Myocyte (in vitro differentiated cells): ENCODE results near the gene DQX1. TPM values are rescaled to one million over a fixed set of nuclear protein-coding genes. Genes with fewer than 3 reads are reported as not detected.
"Not testable (repeated sequence)": the region's sequence is repeated elsewhere in the genome, so short reads cannot be mapped to it uniquely, and the experiment has no call there.

Source experiments
- DNase-seq: peaks from one replicate; pipeline ENCODE4 v3.0.0-alpha.2; 2012; ENCODE audit warnings: low read depth
- total RNA-seq: library from RNA; depleted of rRNA; stranded (reverse); fragments of >200 nt; gene quantifications from 2 replicates; pipeline ENCODE4 v1.2.3, GENCODE V29; 2014

The DQX1 gene
- total RNA-seq, 1 donor from 2014 or later, result not detected

DNA sequence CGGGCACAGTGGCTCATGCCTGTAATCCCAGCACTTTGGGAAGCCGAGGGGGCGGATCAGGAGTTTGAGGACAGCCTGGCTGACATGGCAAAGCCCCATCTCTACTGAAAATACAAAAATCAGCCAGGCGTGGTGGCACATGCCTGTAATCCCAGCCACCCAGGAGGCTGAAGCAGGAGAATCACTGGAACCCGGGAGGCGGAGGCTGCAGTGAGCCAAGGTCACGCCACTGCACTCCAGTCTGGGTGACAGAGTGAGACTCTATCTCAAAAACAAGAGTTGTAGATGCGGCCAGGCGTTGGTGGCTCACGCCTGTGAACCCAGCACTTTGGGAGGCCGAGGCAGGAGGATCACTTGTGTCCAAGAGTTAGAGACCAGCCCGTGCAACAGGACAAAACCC is 55.3 kb downstream of the DQX1 start:
- DNase-seq, result not testable (repeated sequence)

Other genes with a start within 250 kb of the DQX1 start
- gene SLC4A5, start 182.8 kb downstream of the DQX1 start, total RNA-seq, result 0.43 and 2.0 TPM in 2 replicates
- gene DCTN1, start 145.9 kb downstream of the DQX1 start, total RNA-seq, result 121 and 123 TPM in 2 replicates
- gene C2orf81, start 104.6 kb downstream of the DQX1 start, total RNA-seq, result 0.26 and 1.4 TPM in 2 replicates
- gene WDR54, start 104.5 kb downstream of the DQX1 start, total RNA-seq, result 7.8 TPM in 2 replicates
- 43.3 and 56.6 TPM in 2 replicates for gene RTKN, start 84.3 kb downstream of the DQX1 start, total RNA-seq
- gene INO80B, start 71.1 kb downstream of the DQX1 start, total RNA-seq, result 20.0 and 30.8 TPM in 2 replicates
- gene WBP1, start 67.8 kb downstream of the DQX1 start, total RNA-seq, result 68.4 and 75.4 TPM in 2 replicates
- 56.1 and 67.0 TPM in 2 replicates for gene MOGS, start 60.8 kb downstream of the DQX1 start, total RNA-seq
- 19.7 and 21.6 TPM in 2 replicates for gene MRPL53, start 53.6 kb downstream of the DQX1 start, total RNA-seq
- 10.6 and 13.3 TPM in 2 replicates for gene CCDC142, start 43.2 kb downstream of the DQX1 start, total RNA-seq
- gene TTC31, start 43.1 kb downstream of the DQX1 start, total RNA-seq, result 16.3 and 18.9 TPM in 2 replicates
- gene LBX2, start 26.6 kb downstream of the DQX1 start, total RNA-seq, result 0.68 and 1.5 TPM in 2 replicates
- gene PCGF1, start 18.5 kb downstream of the DQX1 start, total RNA-seq, result 31.3 and 33.9 TPM in 2 replicates
- gene TLX2, start 11.8 kb downstream of the DQX1 start, total RNA-seq, result 0.13 TPM in 1 of 2 replicates, not detected in the other
- gene AUP1, start 3.5 kb upstream of the DQX1 start, total RNA-seq, result 111 and 125 TPM in 2 replicates
- gene HTRA2, start 3.7 kb upstream of the DQX1 start, total RNA-seq, result 33.8 and 41.9 TPM in 2 replicates
- gene LOXL3, start 27.7 kb upstream of the DQX1 start, total RNA-seq, result 3.4 and 5.7 TPM in 2 replicates
- 9.5 and 10.5 TPM in 2 replicates for gene DOK1, start 28.5 kb upstream of the DQX1 start, total RNA-seq
- 0.16 TPM in 1 of 2 replicates, not detected in the other for gene M1AP, start 122.1 kb upstream of the DQX1 start, total RNA-seq
- 4.3 and 4.4 TPM in 2 replicates for gene SEMA4F, start 128.0 kb upstream of the DQX1 start, total RNA-seq